Prostate gland (tissue), 2 donors: ENCODE measurements around the gene SRBD1. TPM values are rescaled to one million over a fixed set of nuclear protein-coding genes. Genes with fewer than 3 reads are reported as not detected.

ENCODE experiments used
- DNase-seq: peaks from one replicate; pipeline ENCODE4 v3.0.0-alpha.2; 2019; ENCODE audit warnings: low spot score
- H3K27ac ChIP-seq, 2 donors: fragments of 200-600 bp; sonication (generic); 2 replicates each; pipeline ENCODE4 v1.5.1; 2017 to 2019
- H3K27me3 ChIP-seq: fragments of 200-600 bp; sonication (generic); replicated peaks from 2 replicates; pipeline ENCODE4 v1.5.1; 2019; ENCODE audit not compliant: insufficient read depth
- H3K36me3 ChIP-seq, 2 donors: fragments of 200-600 bp; sonication (generic); 1 replicate in 1 of 2; 2 replicates in 1 of 2; pipeline versions ENCODE4 v1.5.1 to v1.8.1; 2017 to 2019
- H3K4me1 ChIP-seq: fragments of 200-600 bp; sonication (generic); replicated peaks from 2 replicates; pipeline ENCODE4 v1.5.1; 2019
- H3K4me3 ChIP-seq, 2 donors: fragments of 200-600 bp; sonication (generic); 2 replicates each; pipeline ENCODE4 v1.5.1; 2017 to 2019
- H3K9me3 ChIP-seq: fragments of 200-600 bp; sonication (generic); 2 replicates; pipeline ENCODE4 v1.5.1; 2017
- POLR2A ChIP-seq: fragments of 450-650 bp; IDR thresholded peaks from one replicate; pipeline ENCODE4 v1.6.1; 2016; ENCODE audit warnings: antibody characterized with exemption, mild to moderate bottlenecking
- POLR2AphosphoS5 ChIP-seq: sonication (generic); formaldehyde crosslinking; IDR thresholded peaks from one replicate; pipeline ENCODE4 v1.6.1; 2017; ENCODE audit warnings: antibody characterized with exemption
- WGBS: methylation state at CpG from one replicate; pipeline ENCODE4 v1.1.5; 2018; 5-methylcytosine and 5-hydroxymethylcytosine counted together
- intact Hi-C: fragments of 100-400 bp; cut with DNase I; formaldehyde crosslinking; loops from one replicate; pipeline ENCODE4 v1.14.2; 2022
- total RNA-seq, 2 donors: library from RNA; depleted of rRNA; stranded (reverse); fragments of >200 nt; gene quantifications; one replicate each; pipeline ENCODE4 v1.1.0, GENCODE V29; 2016
- TF ChIP-seq, protein P1 (sequence below), 4 experiments: fragments of 200-600 bp in 2 of 4; fragments of 450-650 bp in 2 of 4; sonication (generic) in 2 of 4; IDR thresholded peaks; 1 replicate in 3 of 4; 2 replicates in 1 of 4; pipeline ENCODE4 v1.5.1; 2016 to 2019; ENCODE audit warnings: antibody characterized with exemption in 4 of 4, mild to moderate bottlenecking in 2 of 4, moderate library complexity in 2 of 4

Gene SRBD1
- total RNA-seq, 2 donors from 2014 or later = 16.5 to 25.9 TPM

DNA sequence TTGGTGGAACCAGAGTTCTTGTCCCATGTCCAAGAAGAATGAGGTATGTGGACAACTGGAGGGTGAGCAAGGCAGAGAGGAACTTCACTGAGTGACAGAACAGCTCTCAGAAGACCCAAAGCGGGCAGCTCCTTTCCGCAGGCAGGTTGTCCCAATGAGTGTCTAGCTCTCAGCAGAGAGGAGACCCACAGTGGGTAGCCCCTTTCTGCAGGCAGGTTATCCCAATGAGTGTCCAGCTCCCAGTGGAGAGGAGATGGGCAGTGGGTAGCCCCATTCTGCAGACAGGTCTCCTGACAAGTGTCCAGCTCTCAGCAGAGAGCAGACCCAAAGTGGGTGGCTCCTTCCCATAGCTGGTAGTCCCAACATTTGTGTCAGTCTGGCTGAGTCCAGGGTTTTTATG is 69.6 kb downstream of the SRBD1 start:
- Histone ChIP-seq H3K36me3 (peaks cover 0 to 5% of the 10 kb centered on the region in 2 donors), H3K4me3 (no peak overlapping the region), H3K9me3 (no peaks in the 10 kb centered on the region), H3K27me3 (no peaks in the 10 kb centered on the region), H3K4me1 (no peaks in the 10 kb centered on the region), H3K27ac (no peak overlapping the region)
- TF ChIP-seq, protein P1, sequence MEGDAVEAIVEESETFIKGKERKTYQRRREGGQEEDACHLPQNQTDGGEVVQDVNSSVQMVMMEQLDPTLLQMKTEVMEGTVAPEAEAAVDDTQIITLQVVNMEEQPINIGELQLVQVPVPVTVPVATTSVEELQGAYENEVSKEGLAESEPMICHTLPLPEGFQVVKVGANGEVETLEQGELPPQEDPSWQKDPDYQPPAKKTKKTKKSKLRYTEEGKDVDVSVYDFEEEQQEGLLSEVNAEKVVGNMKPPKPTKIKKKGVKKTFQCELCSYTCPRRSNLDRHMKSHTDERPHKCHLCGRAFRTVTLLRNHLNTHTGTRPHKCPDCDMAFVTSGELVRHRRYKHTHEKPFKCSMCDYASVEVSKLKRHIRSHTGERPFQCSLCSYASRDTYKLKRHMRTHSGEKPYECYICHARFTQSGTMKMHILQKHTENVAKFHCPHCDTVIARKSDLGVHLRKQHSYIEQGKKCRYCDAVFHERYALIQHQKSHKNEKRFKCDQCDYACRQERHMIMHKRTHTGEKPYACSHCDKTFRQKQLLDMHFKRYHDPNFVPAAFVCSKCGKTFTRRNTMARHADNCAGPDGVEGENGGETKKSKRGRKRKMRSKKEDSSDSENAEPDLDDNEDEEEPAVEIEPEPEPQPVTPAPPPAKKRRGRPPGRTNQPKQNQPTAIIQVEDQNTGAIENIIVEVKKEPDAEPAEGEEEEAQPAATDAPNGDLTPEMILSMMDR (IDR thresholded peaks at IDR 0.05) = no peak
- TF ChIP-seq POLR2AphosphoS5 (no peak), POLR2A (no peak)
- 94% methylated on average over 2 of the region's 2 CpGs for WGBS
- intact Hi-C loops = no loop called here
- DNase-seq = no peak

DNA sequence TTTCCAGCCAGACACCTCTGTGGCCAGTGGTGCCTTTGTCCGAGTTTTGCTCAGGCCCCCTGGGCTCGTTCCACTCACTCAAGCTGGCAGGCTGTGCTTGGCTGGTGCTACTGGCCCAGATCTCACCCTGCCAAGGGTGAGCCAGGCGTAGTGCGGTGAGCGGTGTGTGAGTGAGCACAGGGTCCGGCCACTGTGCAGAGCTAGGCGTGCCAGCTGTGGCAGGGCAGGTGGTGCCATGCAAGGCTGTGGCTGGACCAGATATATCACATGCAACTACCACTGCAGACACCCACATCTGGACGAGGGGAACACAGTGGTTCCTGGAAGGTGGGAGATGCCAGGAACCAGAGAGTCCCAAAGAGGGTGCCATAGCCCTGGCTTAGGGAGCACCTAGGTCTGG is 70.1 kb downstream of the SRBD1 start:
- TF ChIP-seq, protein P1 (IDR thresholded peaks at IDR 0.05) = no peak
- TF ChIP-seq POLR2AphosphoS5 (no peak), POLR2A (no peak)
- no peak for DNase-seq
- Histone ChIP-seq H3K27me3 (no peaks in the 10 kb centered on the region), H3K9me3 (no peaks in the 10 kb centered on the region), H3K4me1 (no peaks in the 10 kb centered on the region), H3K4me3 (no peak overlapping the region), H3K27ac (no peak overlapping the region), H3K36me3 (peaks cover 0 to 5% of the 10 kb centered on the region in 2 donors)
- WGBS = over 99% methylated on average over 8 of the region's 8 CpGs
- intact Hi-C loops = no loop called here

DNA sequence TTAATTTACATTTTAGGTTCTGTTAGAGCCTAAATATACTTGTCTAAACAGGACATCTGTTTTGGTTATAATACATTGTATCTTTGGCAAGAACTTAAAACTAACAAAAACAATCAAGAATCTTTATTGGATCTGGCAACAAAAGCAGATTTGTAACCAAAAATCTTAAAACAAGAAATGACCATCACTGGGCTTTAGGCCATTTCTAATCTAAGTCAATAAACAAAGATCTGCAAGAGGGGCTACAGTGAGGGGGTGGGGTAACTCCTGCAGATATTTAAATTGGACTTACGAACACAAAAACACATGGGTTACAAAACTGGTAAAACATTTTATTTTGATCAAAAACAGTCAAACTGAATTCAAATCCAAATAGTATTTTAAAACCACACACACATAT is 77.3 kb downstream of the SRBD1 start:
- no peak overlapping the region for H3K4me3 ChIP-seq
- H3K36me3 ChIP-seq = no peaks in the 10 kb centered on the region
- TF ChIP-seq, protein P1 (IDR thresholded peaks at IDR 0.05) = no peak
- TF ChIP-seq POLR2AphosphoS5 = no peak
- no peak for TF ChIP-seq POLR2A
- H3K27ac ChIP-seq = no peak overlapping the region
- H3K27me3 ChIP-seq = no peaks in the 10 kb centered on the region
- no peaks in the 10 kb centered on the region for H3K4me1 ChIP-seq
- no peaks in the 10 kb centered on the region for H3K9me3 ChIP-seq
- 84% methylated on average over 1 of the region's 1 CpG for WGBS
- intact Hi-C loops = no loop called here
- no peak for DNase-seq

DNA sequence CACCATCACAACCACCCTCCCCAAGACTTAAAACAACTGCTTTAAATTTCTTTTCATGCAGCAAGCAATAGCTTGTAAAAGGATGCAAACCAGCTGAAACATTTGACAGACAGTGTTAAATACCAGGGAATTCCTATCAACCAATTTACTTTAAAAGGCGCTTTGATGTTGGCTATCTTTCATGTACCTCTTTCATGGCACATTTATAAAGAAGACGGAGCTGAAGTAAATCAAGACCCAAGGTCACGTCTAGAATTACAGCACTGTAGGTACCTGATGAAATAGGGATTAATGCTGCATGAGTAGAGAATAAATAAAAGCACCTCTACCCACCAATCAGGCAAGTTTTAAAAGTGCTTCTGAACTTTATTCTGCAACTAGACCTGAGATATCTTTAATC is 78.9 kb downstream of the SRBD1 start:
- no peaks in the 10 kb centered on the region for H3K9me3 ChIP-seq
- no peaks in the 10 kb centered on the region for H3K4me1 ChIP-seq
- H3K4me3 ChIP-seq = no peak overlapping the region
- H3K27ac ChIP-seq = no peak overlapping the region
- no peaks in the 10 kb centered on the region for H3K27me3 ChIP-seq
- 90% methylated on average over 3 of the region's 3 CpGs for WGBS
- no peaks in the 10 kb centered on the region for H3K36me3 ChIP-seq
- no peak for DNase-seq
- intact Hi-C loops = no loop called here
- TF ChIP-seq POLR2A (no peak), POLR2AphosphoS5 (no peak)
- TF ChIP-seq, protein P1 (IDR thresholded peaks at IDR 0.05) = no peak

DNA sequence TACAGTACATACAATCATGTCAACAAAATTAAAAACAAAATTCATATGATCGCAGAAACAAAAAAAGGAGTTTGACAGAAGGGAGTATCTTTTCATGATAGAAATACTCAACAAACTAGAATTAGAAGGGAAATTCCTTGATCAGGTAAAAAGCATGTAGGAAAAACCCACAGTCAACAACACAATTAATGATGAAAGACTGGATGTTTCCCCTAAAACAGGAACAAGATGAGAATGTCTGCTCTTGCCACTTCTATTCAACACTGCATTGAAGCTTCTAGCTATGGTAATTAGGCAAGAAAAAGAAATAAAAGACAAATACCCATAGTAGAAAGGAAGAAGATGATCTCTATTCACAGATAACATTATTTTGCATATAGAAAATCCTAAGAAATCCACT is 87.1 kb downstream of the SRBD1 start:
- no peak for DNase-seq
- 100% methylated on average over 1 of the region's 1 CpG for WGBS
- TF ChIP-seq POLR2AphosphoS5 = no peak
- TF ChIP-seq, protein P1 (IDR thresholded peaks at IDR 0.05) = no peak

More for the DNA sequence above, 87.1 kb downstream of the SRBD1 start:
- no peaks in the 10 kb centered on the region for H3K4me1 ChIP-seq
- no peaks in the 10 kb centered on the region for H3K36me3 ChIP-seq
- no peaks in the 10 kb centered on the region for H3K9me3 ChIP-seq
- intact Hi-C loops = no loop called here
- H3K4me3 ChIP-seq = no peak overlapping the region
- no peaks in the 10 kb centered on the region for H3K27me3 ChIP-seq
- H3K27ac ChIP-seq = no peak overlapping the region
